Bronchial epithelial cell (primary cell): ENCODE measurements around the gene GJB3. TPM values are rescaled to one million over a fixed set of nuclear protein-coding genes. Genes with fewer than 3 reads are reported as not detected.
A peak's percentile ranks its signal among the peaks of the same experiment; 100 is the strongest.

Experiments used
- DNase-seq: peaks from one replicate; pipeline ENCODE4 v3.0.0-alpha.2; 2010; ENCODE audit warnings: low read depth
- FAIRE-seq: peaks from 2 replicates; lab custom pipeline; 2011; peaks lifted over from hg19 to GRCh38; lab: Jason Lieb, UNC
- H3K27me3 ChIP-seq: 2 replicates; pipeline ENCODE4 v1.5.1; 2011; ENCODE audit warnings: low read length; ENCODE audit not compliant: control insufficient read depth, insufficient read depth
- H3K36me3 ChIP-seq: 2 replicates; pipeline ENCODE4 v1.5.1; 2011; ENCODE audit warnings: low read length; ENCODE audit not compliant: control insufficient read depth, insufficient read depth
- H3K4me3 ChIP-seq: 2 replicates; pipeline ENCODE4 v1.5.1; 2011; ENCODE audit warnings: mild to moderate bottlenecking, low read depth, low read length, control low read depth
- CTCF ChIP-seq: IDR thresholded peaks from 2 replicates; pipeline ENCODE4 v1.5.1; 2011; ENCODE audit warnings: mild to moderate bottlenecking, moderate library complexity, low read length, control low read depth, inconsistent platforms; ENCODE audit not compliant: insufficient read depth, severe bottlenecking
- total RNA-seq: library from RNA; depleted of rRNA; stranded (reverse); fragments of >200 nt; gene quantifications from 2 replicates; pipeline ENCODE4 v1.2.1, GENCODE V29; 2014

Gene GJB3
- total RNA-seq, 1 donor from 2014 or later, result 159 TPM

GRCh38 chr1:34790985-34791384 is 10.0 kb downstream of the GJB3 start:
- DNase-seq (no peak), FAIRE-seq (peak; percentile 18)
- H3K36me3 ChIP-seq, result peaks cover under 1% of the 10 kb centered on the region
- no peak overlapping the region for H3K4me3 ChIP-seq
- no peak for TF ChIP-seq CTCF
- H3K27me3 ChIP-seq, result peaks cover 6% of the 10 kb centered on the region

DNA sequence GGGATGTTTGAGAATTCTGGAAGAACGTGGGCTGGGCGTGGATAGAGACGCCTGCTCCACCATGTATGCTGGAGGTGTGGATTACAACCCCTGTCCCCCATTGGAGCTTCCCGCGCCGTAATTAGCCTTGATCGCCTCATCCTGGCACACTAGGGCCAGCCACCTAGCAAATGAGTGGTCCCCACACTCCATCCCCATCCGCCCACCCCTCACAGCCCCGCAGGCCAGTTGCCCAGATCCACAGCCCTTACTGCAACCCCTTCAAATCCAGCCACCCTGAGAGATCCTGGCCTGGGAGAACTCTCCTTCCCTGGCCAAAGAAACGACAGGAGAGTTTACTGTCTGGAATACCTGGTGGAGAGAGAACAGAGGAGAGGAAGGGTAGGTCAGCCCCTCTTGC is 11.4 kb downstream of the GJB3 start:
- DNase-seq (no peak), FAIRE-seq (no peak)
- TF ChIP-seq CTCF, result no peak
- Histone ChIP-seq H3K27me3 (peaks cover 6% of the 10 kb centered on the region), H3K36me3 (no peaks in the 10 kb centered on the region), H3K4me3 (no peak overlapping the region)

DNA sequence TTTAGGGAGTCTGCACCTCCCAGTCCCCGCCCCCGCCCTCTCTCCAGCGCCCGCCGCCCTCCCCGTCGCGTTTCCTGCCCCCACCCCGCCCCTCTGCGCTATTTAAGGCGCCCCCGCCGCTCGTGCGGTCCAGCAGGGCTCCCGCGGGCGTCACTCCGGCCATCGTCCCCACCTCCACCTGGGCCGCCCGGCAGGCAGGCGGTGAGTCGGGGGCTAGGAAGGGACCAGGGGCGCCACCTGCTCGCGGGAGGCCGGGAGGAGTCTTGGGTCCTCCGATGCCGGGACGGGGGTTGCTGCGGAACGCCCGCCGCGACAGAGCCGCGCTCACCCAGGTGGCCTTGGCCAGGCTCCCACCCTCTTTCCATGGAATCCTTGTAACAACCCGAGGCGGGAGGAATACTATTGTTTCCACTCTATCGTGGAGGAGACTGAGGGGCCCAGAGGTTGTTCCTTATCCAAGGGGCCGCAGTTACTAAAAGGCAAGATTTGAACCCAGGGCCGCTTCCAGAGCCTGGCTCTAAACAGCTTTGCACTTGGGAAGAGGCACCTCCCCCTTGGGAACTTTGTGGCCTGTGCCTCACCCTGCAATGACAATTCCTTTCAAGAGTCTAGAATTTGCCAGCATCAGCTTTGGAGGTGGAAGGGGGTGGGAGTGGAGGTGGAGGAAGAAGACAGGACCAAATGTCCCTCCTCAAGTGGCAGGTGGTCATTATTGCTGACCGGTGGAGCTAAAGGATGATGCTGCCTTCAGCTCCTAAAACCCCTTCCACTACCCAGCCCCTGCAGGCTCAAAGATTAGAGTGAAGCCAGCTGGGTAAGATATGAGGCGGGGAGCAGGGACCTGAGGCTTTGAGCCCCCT is 12.1 kb downstream of the GJB3 start, which contains the start of gene GJA4:
GJA4 (plus strand) TSS at position 132 of the 860 bp plus-strand sequence. CDS start 1,215 bp downstream, outside the sequence.
- H3K27me3 ChIP-seq, result peaks cover 6% of the 10 kb centered on the region
- DNase-seq, result no peak
- no peak for TF ChIP-seq CTCF
- no peak for FAIRE-seq
- H3K4me3 ChIP-seq, result no peak within 1 kb of the TSS
- H3K36me3 ChIP-seq, result no peaks in the 10 kb centered on the region

GRCh38 chr1:34794001-34794789 is 13.2 kb downstream of the GJB3 start:
- no peak for DNase-seq
- Histone ChIP-seq H3K27me3 (peaks cover 6% of the 10 kb centered on the region), H3K4me3 (no peak overlapping the region), H3K36me3 (no peaks in the 10 kb centered on the region)
- no peak for TF ChIP-seq CTCF
- no peak for FAIRE-seq

- Histone ChIP-seq H3K36me3 (no peaks in the 10 kb centered on the region), H3K4me3 (no peak overlapping the region), H3K27me3 (peaks cover 6% of the 10 kb centered on the region)
- DNase-seq (no peak), FAIRE-seq (no peak)
- TF ChIP-seq CTCF, result no peak
Observed at GRCh38 chr1:34794790-34795180, 13.8 kb downstream of the GJB3 start.
